Measurements from ENCODE around the gene ZNF816.
"Not testable (repeated sequence)": the region's sequence is repeated elsewhere in the genome, so short reads cannot be mapped to it uniquely, and the experiment has no call there.

GRCh38 chr19:52983167-52983566, 20.5 kb upstream of the ZNF816 start:
- TF ChIP-seq, protein P1, sequence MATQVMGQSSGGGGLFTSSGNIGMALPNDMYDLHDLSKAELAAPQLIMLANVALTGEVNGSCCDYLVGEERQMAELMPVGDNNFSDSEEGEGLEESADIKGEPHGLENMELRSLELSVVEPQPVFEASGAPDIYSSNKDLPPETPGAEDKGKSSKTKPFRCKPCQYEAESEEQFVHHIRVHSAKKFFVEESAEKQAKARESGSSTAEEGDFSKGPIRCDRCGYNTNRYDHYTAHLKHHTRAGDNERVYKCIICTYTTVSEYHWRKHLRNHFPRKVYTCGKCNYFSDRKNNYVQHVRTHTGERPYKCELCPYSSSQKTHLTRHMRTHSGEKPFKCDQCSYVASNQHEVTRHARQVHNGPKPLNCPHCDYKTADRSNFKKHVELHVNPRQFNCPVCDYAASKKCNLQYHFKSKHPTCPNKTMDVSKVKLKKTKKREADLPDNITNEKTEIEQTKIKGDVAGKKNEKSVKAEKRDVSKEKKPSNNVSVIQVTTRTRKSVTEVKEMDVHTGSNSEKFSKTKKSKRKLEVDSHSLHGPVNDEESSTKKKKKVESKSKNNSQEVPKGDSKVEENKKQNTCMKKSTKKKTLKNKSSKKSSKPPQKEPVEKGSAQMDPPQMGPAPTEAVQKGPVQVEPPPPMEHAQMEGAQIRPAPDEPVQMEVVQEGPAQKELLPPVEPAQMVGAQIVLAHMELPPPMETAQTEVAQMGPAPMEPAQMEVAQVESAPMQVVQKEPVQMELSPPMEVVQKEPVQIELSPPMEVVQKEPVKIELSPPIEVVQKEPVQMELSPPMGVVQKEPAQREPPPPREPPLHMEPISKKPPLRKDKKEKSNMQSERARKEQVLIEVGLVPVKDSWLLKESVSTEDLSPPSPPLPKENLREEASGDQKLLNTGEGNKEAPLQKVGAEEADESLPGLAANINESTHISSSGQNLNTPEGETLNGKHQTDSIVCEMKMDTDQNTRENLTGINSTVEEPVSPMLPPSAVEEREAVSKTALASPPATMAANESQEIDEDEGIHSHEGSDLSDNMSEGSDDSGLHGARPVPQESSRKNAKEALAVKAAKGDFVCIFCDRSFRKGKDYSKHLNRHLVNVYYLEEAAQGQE (IDR thresholded peaks at IDR 0.05; ENCODE audit: insufficient replicate concordance, low read depth) = not testable (repeated sequence)
- TF ChIP-seq CTCF (IDR thresholded peaks at IDR 0.05; ENCODE audit: insufficient read depth, low read length); POLR2AphosphoS5 (IDR thresholded peaks at IDR 0.05; ENCODE audit: low read depth); GABPA (IDR thresholded peaks at IDR 0.05; ENCODE audit: low read depth); SPI1 (IDR thresholded peaks at IDR 0.05; ENCODE audit: borderline replicate concordance, low read depth): not testable (repeated sequence)
